Heart right ventricle (tissue), 16 donors: Measurements from ENCODE around the gene TGFBR3L. TPM values are rescaled to one million over a fixed set of nuclear protein-coding genes. Genes with fewer than 3 reads are reported as not detected.
"Not testable (repeated sequence)": the region's sequence is repeated elsewhere in the genome, so short reads cannot be mapped to it uniquely, and the experiment has no call there.

Source experiments
- ATAC-seq, 8 donors: fragments of 200-7000 bp; cut with Tn5 transposase; one replicate each; pipeline ENCODE4 v1.9.1; 2020; ENCODE audit warnings: mild to moderate bottlenecking in 8 of 8, moderate library complexity in 8 of 8, moderate number of reproducible peaks in 1 of 8
- DNase-seq, 2 donors: peaks; one replicate each; pipeline ENCODE4 v3.0.0-alpha.2; 2020
- H3K27ac ChIP-seq, 10 donors: fragments of 200-600 bp; sonication (generic) in 2 of 10; one replicate each; pipeline versions ENCODE4 v1.5.0 to v1.8.0; 2020 to 2022; ENCODE audit warnings: mild to moderate bottlenecking in 3 of 10
- H3K27me3 ChIP-seq, 7 donors: fragments of 200-600 bp; one replicate each; pipeline ENCODE4 v1.8.0; 2021 to 2022; ENCODE audit warnings: mild to moderate bottlenecking in 2 of 7
- H3K36me3 ChIP-seq, 9 donors: fragments of 200-600 bp; sonication (generic) in 1 of 9; one replicate each; pipeline versions ENCODE4 v1.5.0 to v1.8.0; 2020 to 2022; ENCODE audit warnings: mild to moderate bottlenecking in 2 of 9
- H3K4me1 ChIP-seq, 9 donors: fragments of 200-600 bp; sonication (generic) in 1 of 9; one replicate each; pipeline versions ENCODE4 v1.5.0 to v1.8.0; 2020 to 2022; ENCODE audit warnings: mild to moderate bottlenecking in 4 of 9
- H3K4me3 ChIP-seq, 10 donors: fragments of 200-600 bp; sonication (generic) in 2 of 10; one replicate each; pipeline versions ENCODE4 v1.5.0 to v1.8.0; 2020 to 2022; ENCODE audit warnings: mild to moderate bottlenecking in 7 of 10, moderate library complexity in 2 of 10
- H3K9me3 ChIP-seq, 11 donors: fragments of 200-600 bp in 10 of 11; sonication (generic) in 2 of 11; one replicate each; pipeline versions ENCODE4 v1.5.0 to v1.8.0; 2013 to 2022; ENCODE audit warnings: mild to moderate bottlenecking in 2 of 11, control low read depth in 1 of 11, moderate library complexity in 1 of 11
- CTCF ChIP-seq, 9 donors: fragments of 200-600 bp; sonication (generic) in 2 of 9; IDR thresholded peaks; one replicate each; pipeline versions ENCODE4 v1.5.0 to v1.8.0; 2021 to 2022; ENCODE audit warnings: antibody characterized with exemption in 9 of 9, mild to moderate bottlenecking in 5 of 9, moderate library complexity in 1 of 9
- WGBS, 2 donors: extraction: QIAGEN DNeasy Blood & Tissue Kit; methylation state at CpG; one replicate each; pipeline ENCODE4 v1.1.7; 2013; ENCODE audit warnings: inconsistent platforms in 1 of 2; 5-methylcytosine and 5-hydroxymethylcytosine counted together
- intact Hi-C, 10 donors: fragments of 100-400 bp; cut with DNase I; formaldehyde crosslinking; loops; one replicate each; pipeline versions ENCODE4 v1.11.1 to v1.14.2; 2022
- polyA plus RNA-seq, 2 donors: library from polyadenylated mRNA; stranded (reverse); fragments of 200-250 nt; gene quantifications; one replicate each; pipeline ENCODE4 v1.2.3, GENCODE V29; 2013
- total RNA-seq, 10 donors: library from RNA; stranded (reverse); fragmentation: NEBNext Ultra II Directional in 3 of 10; extraction: Animal tissue kit (Norgen Biotek cat#: 25700) in 3 of 10; gene quantifications; one replicate each; pipeline versions ENCODE4 v1.2.1 to v1.2.4, GENCODE V29; 2021 to 2023
- donor health status: Arrhythmogenic right ventricular cardiomyopathy.
- donor health status: ischemic (EF 13 %, LVEDD 7.1; RV severe dilation, severe dysfunction).
- donor health status: healthy with polysubstance abuse.
- donor health status: DM: no; HTN: yes; CAD: no.
- donor health status: DM: no; HTN: no; CAD: no.
- donor health status: ischemic (EF 25% LVEDD 6.9; RV normal size, moderate dysfunction).
- donor health status: ischemic (EF 25% LVEDD 5.7; RV mildly dilated, moderate dysfunction).
- donor health status: healthy.
- donor health status: DM: yes; HTN: yes; CAD: no.
- donor health status: Ischemic cardiomyopathy.
- donor health status: ischemic (EF 35%, LVEDD 5.7; RV mildly dilated, moderate dysfunction).
- donor health status: nonischemic (EF 11% LVEDD 7.7; RV severe dilation, severe dysfunction).
- donor health status: DM: yes; HTN: yes; CAD: no.
- donor health status: PGD.
- donor health status: ischemic (EF 29% LVEDD 5.4; RV normal size, mild dysfunction).
- donor health status: nonischemic (EF 23%, LVEDD 6.1; RV moderate dilation, normal function).

TGFBR3L gene
- total and polyA plus RNA-seq, 12 donors: 1.1 to 11.6 (median 4.1) TPM

DNA sequence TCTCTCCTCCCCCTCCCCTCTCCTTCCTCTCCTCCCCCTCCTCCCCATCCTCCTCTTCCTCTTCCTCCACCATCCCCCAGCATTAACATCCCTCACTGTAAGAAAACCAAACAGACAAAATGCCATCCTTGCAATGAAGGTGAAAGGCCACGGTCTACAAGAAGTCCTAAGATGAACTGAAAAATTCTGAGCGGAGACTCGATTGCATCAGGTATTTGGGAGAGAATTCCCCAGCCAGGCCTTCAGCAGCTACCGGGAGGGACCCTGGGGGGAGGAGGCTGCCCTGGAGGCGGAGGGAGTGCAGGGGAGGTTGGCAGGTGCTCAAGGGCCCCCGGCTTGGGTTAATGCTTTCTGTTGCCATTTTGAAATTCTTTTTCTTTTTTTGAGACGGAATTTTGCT is 38.9 kb downstream of the TGFBR3L start:
- no peak for TF ChIP-seq CTCF (IDR thresholded peaks at IDR 0.05)
- intact Hi-C loops: loop anchor here in 2 of 10 donors (10.0 kb wide), 2 partner anchors 201 to 301 kb away; no protein-coding TSS in a partner anchor
- no peak overlapping the region for H3K4me3 ChIP-seq
- H3K27ac ChIP-seq: no peak overlapping the region
- no peaks in the 10 kb centered on the region for H3K27me3 ChIP-seq
- DNase-seq (no peak), ATAC-seq (no peak)
- H3K4me1 ChIP-seq: peaks cover 0 to 19% (median 8%) of the 10 kb centered on the region in 9 donors
- WGBS, 2 donors: 75 to 79% methylated on average over 7 of the region's 7 CpGs
- H3K36me3 ChIP-seq: peaks cover 0 to 10% (median 0%) of the 10 kb centered on the region in 9 donors
- no peaks in the 10 kb centered on the region for H3K9me3 ChIP-seq

- Histone ChIP-seq H3K4me3 (no peak overlapping the region), H3K36me3 (peaks cover 0 to 30% (median under 1%) of the 10 kb centered on the region in 9 donors), H3K27me3 (no peaks in the 10 kb centered on the region), H3K9me3 (no peaks in the 10 kb centered on the region), H3K27ac (no peak overlapping the region), H3K4me1 (peaks cover 0 to 19% (median 8%) of the 10 kb centered on the region in 9 donors)
- WGBS, 2 donors: 91 to 92% methylated on average over 11 of the region's 11 CpGs
- TF ChIP-seq CTCF (IDR thresholded peaks at IDR 0.05): no peak
- intact Hi-C loops: loop anchor here in 2 of 10 donors (10.0 kb wide), 2 partner anchors 199 to 299 kb away; no protein-coding TSS in a partner anchor
- no peak for DNase-seq
- no peak for ATAC-seq
Observed at GRCh38 chr19:7955696-7956095, 41.1 kb downstream of the TGFBR3L start.

DNA sequence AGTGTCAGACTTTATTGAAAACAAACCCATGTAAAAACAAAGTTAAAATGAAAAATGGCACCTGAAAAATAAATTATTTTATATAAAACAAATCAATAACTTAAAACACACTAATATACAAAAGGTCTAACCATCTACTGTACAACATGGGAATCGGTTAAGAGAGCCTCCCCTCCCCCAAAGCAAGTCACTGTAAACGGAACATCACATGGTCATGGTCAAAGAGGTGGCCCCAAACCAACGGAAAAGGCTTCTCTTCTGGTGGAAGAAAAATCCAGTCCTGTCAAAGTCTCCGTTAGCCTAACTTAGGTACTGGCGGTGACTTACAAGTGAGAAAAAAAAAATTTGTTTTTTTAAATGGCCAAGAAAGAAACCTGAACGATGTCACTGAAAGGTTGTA is 44.6 kb downstream of the TGFBR3L start:
- 74 to 76% methylated on average over 6 of the region's 6 CpGs for WGBS, 2 donors
- intact Hi-C loops: loop anchor here in 2 of 10 donors (10.0 kb wide), 2 partner anchors 196 to 296 kb away; no protein-coding TSS in a partner anchor

GRCh38 chr19:7961082-7961481 is 46.5 kb downstream of the TGFBR3L start:
- ATAC-seq, H3K4me3 ChIP-seq, H3K27ac ChIP-seq, DNase-seq, H3K4me1 ChIP-seq, H3K9me3 ChIP-seq, H3K27me3 ChIP-seq: not testable (repeated sequence)
- intact Hi-C loops: loop anchor here in 1 of 10 donors (10.0 kb wide), 1 partner anchor 194 kb away; no protein-coding TSS in a partner anchor
- WGBS, 2 donors: 89 to 91% methylated on average over 4 of the region's 4 CpGs
- H3K36me3 ChIP-seq: peaks cover 0 to 84% (median 26%) of the 10 kb centered on the region in 9 donors

More for the DNA sequence above, 44.6 kb downstream of the TGFBR3L start:
- ATAC-seq (no peak), DNase-seq (no peak)
- H3K4me1 ChIP-seq: no peaks in the 10 kb centered on the region
- H3K27ac ChIP-seq: no peak overlapping the region
- TF ChIP-seq CTCF (IDR thresholded peaks at IDR 0.05): no peak
- no peaks in the 10 kb centered on the region for H3K27me3 ChIP-seq
- no peak overlapping the region for H3K4me3 ChIP-seq
- peaks cover 0 to 65% (median 14%) of the 10 kb centered on the region in 9 donors for H3K36me3 ChIP-seq
- no peaks in the 10 kb centered on the region for H3K9me3 ChIP-seq

GRCh38 chr19:7961920-7962626 is 47.4 kb downstream of the TGFBR3L start:
- no peak for TF ChIP-seq CTCF (IDR thresholded peaks at IDR 0.05)
- Histone ChIP-seq H3K36me3 (peaks cover 0 to 94% (median 36%) of the 10 kb centered on the region in 9 donors), H3K9me3 (no peaks in the 10 kb centered on the region), H3K4me1 (no peaks in the 10 kb centered on the region), H3K27ac (no peak overlapping the region), H3K27me3 (no peaks in the 10 kb centered on the region), H3K4me3 (no peak overlapping the region)
- ATAC-seq (no peak), DNase-seq (no peak)
- intact Hi-C loops: loop anchor here in 1 of 10 donors (10.0 kb wide), 1 partner anchor 193 kb away; no protein-coding TSS in a partner anchor
- 90 to 93% methylated on average over 13 of the region's 13 CpGs for WGBS, 2 donors
